Gastrocnemius medialis (tissue), 4 donors: ENCODE results near the gene CTSG.

Experiments used
- CTCF ChIP-seq, 5 experiments: fragments of 450-650 bp in 3 of 5; fragments of 200-600 bp in 2 of 5; sonication (generic) in 2 of 5; IDR thresholded peaks in 4 of 5; conservative IDR thresholded peaks in 1 of 5; 1 replicate in 4 of 5; 2 replicates in 1 of 5; pipeline ENCODE4 v1.5.1; 2016 to 2019; ENCODE audit warnings: antibody characterized with exemption in 5 of 5, mild to moderate bottlenecking in 3 of 5, moderate library complexity in 3 of 5
- POLR2A ChIP-seq, 2 donors: fragments of 450-650 bp; IDR thresholded peaks; one replicate each; pipeline ENCODE4 v1.6.1; 2017; ENCODE audit warnings: antibody characterized with exemption in 2 of 2, mild to moderate bottlenecking in 2 of 2, moderate library complexity in 2 of 2

DNA sequence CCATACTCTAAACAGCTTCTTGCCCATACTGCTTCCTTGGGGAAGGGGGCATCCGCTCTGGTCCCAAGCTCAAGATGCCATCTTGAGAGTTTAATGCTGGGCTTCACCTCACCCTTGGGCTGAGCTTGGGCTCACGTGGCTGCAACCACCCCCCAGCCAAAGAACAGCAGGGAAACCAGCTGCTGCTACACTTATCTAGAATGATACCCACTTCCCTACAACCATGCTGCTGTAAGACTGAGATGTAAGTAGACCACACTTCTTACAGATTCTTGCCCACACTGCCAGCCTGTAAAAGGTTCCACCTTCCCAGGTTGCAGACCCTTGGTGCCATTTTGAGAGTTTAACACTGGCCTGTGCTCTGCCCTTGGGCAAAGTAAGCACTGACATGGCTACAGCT, 9.7 kb downstream of the CTSG start:
- TF ChIP-seq CTCF (IDR thresholded peaks at IDR 0.05 in 4 of 5, conservative IDR thresholded peaks at IDR 0.05 in 1 of 5) (no peak), POLR2A (IDR thresholded peaks at IDR 0.05) (no peak)
